HG03064 (cell line): ENCODE results near the gene BCAR3.

Experiments
- ATAC-seq: cut with Tn5 transposase; IDR thresholded peaks from one replicate; pipeline ENCODE4 v1.9.1; 2021; ENCODE audit warnings: low read depth; ENCODE audit not compliant: unreplicated experiment

BCAR3 gene

GRCh38 chr1:93619507-93620171 is 62.0 kb downstream of the BCAR3 start:
- ATAC-seq, result no peak

- ATAC-seq, result no peak
Measured at GRCh38 chr1:93617670-93618499, 63.8 kb downstream of the BCAR3 start.

- ATAC-seq, result no peak
Measured at GRCh38 chr1:93616996-93617669, 64.5 kb downstream of the BCAR3 start.

DNA sequence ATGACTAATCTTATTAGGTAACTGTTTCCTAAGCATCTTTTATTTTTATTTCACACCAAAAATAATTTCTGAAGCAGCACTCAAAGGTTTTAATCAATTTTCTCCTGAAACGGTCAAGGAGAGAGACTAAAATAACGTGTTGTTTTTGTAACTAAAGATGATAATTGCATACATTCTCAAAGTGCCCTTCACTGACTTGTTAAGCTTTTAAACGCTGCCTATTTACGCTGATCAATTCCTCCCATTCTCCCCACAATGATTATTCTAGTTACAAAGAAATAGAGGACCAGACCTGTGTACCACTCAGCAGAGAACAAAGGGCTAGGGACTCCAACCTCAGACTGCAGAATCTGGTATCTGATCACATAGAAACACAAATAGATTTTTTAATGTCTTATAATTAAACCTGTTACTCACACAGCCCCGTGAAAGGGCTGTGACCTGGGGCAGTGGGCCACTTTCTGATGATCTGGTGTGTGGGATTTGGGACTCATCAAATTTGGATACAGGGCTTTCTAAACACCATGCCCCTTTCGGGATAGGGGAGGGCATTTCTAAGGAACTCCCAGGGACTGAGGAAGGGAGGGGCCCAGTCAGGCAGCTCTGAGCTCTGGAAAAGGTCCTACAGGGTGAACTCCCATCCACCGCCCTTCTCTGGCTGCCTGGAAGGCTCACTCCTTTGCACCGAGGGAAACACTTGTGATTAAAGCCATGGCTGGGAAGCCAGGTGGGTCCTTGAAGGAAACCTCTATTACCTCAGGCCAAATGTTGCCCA is 65.2 kb downstream of the BCAR3 start:
- ATAC-seq, result no peak

DNA sequence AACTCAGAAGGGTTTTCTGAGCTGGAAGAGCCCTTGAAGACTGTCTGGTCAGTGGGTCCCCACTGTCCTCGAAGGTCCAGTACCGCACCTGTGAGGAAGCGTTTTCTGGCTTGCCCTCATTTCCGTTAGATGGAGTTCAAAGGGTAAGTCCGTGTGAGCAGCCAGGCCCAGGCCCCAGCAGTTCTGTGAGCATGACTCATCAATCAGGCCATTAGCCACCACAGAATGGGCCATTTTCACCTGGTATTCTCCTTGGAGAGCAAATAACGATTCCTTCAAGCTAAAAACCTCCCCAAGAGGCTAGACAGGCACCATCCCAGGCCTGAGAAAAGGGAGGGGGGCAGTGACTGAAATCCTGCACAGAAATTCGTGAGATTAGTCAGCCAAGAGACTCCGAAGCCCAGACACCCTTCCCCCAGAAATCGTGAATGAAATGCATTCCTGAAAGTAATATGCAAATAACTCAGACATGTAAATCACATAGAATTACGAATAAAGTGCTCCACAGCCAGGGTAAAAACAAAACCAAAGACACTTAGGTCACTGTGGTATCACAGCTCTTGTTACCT is 66.0 kb downstream of the BCAR3 start:
- peak; percentile 79 for ATAC-seq

DNA sequence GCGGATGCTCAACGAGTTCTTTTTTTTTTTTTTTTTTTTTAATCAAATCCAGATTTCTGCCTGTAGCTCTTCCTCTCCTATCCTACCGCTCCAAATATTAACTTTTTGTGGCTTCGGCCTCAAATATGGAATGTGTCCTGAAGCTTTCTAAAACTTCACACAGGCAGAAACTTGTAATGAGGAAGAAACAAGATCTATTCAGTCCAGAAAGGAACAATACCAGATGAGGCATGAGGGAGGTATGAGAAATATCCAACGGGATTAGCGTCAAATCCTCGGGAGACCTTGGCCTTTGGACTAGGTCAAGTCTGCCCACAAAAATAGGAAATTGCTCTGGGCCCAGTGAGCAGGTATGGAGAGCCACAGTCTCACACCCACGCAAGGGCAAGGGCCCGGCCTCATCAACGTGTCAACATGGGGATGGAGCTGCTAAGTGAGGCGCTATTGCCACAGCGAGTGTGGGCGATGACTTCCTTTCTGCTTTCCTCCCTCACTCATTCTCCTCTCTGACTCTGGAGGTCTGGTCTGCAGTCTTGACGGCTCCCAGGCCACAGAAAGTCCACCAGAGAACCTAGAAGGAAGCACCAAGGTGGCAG is 66.6 kb downstream of the BCAR3 start:
- peak; percentile 24 for ATAC-seq

- no peak for ATAC-seq
Measured at GRCh38 chr1:93614541-93614940, 67.1 kb downstream of the BCAR3 start.

GRCh38 chr1:93613898-93614297 is 67.7 kb downstream of the BCAR3 start:
- ATAC-seq, result no peak

- ATAC-seq, result no peak
Measured at GRCh38 chr1:93612510-93612909, 69.1 kb downstream of the BCAR3 start.

- ATAC-seq, result no peak
Measured at GRCh38 chr1:93611668-93612067, 70.0 kb downstream of the BCAR3 start.

DNA sequence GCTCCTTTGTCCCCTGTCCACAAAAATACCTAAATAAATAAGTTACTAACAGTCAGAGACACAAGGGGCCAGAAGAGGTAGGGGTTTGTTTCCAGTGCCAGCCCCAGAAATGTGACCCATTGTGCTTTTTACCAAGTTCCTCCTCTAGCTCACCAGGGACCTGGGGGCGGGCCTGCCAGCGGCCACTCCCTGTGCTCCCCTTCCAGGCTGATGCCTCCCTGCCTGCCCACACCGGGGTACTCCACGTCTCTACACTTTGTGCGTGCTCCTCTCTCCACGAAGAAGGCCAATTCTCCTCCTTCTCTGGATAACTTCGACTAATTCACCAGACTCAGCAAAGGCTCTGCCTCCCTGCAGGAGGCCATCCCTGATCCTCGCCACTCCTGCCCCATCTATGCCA is 72.1 kb downstream of the BCAR3 start:
- no peak for ATAC-seq

DNA sequence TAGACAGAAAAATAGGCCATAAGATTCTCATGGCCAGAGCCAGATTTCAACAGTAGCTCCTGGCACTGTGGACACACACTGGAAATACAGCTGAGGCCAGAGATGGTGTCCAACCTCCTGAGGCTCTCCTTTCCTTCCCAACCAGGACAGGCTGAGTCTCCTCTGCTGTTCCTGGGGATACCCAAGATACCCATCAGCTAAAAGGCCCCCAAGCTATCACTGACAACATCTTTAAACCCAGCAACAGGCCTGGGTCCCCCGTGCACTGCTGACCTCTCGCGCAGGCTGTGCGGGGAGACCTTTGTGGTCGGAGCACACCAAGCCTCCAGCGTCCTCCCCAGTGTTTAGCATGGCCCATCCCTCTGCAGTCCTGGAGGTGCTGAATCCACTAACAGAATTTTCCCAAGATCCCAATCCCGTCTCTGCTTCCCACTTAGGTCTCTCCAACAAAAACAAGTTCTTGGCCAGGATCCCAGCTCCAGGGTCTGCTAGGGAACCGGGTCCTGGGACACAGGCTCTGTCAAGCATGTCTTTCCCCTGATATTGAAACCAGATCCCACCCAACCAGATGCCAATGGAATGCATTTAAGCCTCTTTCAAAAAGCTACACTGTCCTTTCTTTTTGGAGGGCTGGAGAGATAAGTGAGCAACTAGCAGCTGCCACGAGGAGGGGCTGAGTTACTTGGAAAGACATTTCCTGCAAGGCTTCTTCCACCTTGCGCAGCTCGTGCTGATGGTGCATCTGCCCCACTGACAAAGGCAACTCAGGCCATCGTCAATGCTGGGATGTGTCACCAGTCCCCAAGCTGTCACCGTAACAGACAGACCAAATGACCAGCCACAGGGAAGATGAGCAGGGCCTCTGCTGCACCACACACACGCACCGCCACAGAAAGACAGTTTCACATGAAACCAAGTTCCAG is 73.2 kb downstream of the BCAR3 start:
- peak; percentile 22 for ATAC-seq

- ATAC-seq, result peak; percentile 96
Measured at GRCh38 chr1:93607814-93608186, 73.8 kb downstream of the BCAR3 start.

DNA sequence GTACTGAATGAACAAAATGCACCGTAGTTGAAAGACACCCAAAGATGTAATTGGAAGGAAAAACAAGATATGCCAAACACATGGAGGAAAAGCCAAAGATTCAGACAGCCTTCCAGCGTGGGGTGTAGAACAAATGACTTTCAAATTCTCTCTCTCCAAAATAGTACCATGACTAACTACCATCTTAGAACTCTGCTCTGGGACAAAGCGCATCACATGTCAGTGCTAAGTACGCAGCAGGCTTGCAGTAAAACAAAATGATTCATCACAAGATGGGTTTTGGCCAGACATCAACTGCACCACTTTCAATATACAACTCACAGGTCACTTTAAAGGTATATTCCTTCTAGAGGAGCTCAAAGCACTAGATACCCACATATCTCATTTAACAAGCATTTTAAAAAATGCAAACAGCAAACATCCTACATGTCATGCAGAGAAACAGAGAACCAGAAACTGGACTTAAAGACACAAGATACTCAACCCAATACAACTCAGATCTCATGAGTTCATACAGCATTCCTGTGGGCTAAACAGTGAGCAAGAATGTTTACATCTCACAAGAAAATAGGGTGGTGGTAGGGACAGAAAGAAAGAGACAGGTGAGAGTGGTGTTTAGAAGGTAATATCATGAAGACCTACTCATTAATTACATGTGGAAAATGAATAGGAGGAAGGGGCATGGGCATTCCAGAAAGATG is 75.7 kb downstream of the BCAR3 start:
- ATAC-seq, result no peak

- ATAC-seq, result no peak
Measured at GRCh38 chr1:93605026-93605568, 76.5 kb downstream of the BCAR3 start.

GRCh38 chr1:93604411-93604810 is 77.2 kb downstream of the BCAR3 start:
- ATAC-seq, result no peak

DNA sequence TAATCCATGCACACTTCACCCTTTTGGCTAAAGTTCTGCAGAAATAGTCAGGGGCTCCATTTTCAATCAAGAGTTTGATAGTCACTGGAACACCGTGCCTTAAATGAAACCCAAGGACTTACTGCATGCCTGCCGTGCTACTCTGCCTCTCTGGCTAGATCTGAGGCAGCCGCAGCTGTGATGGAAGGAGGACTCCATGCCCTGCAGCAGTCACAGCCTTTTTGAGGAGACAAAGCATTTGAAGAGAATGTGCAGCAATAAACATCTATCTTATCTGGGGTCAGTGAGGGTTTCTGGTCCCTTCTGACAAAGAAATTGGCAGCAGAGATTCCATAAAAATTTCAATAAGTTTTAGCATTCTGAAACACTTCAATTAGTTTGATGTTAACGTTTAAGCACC is 78.0 kb downstream of the BCAR3 start:
- no peak for ATAC-seq

DNA sequence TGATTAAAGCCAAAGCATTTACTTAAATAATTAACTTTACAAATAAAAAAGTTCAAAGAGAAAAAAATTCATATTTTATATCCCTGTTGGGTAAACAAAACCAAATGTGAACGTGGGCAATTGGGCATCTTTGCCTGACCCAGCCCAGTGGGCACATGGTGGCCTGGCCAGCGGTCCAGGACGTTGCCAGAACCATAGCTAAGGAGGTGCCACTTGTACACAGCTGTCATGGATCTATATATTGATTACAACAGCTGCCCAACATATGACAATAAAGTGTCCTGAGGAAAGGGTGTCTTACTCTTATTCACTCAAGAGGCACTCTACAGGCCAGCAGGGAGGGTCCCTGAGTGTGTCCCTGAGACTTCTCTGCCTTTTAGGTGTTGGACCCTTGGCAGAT is 78.5 kb downstream of the BCAR3 start:
- no peak for ATAC-seq
